ENCODE results near the gene NPHP4.

DNA sequence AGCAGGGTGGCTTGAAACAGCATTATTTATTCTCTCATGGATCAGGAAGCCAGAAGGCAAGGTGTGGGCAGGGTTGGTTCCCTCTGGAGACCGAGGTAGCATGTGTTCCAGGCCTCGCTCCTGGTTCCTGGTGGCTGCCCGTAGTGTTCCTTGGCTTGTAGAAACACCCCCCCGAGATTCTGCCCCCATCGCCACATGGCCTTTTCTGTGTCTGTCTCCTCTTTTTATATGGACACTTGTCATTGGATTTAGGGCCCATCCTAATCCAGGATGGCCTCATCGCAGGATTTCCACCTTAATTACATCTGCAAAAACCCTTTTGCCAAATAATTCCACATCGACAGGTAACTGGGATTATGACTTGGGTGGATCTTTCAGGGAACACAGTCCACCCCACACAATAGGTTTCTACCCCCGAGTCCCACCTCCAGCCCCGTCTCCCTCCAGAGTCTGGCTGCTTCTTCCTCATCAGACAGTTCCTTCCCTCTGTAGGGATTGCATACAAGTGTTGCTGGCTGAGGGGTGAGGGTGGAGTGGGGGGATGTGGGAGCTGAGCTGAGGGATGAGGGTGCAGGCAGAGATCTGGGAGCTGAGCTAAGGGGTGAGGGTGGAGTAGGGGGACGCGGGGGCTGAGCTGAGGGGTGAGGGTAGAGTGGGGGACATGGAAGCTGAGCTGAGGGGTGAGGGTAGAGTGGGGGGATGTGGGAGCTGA, 12.3 kb upstream of the NPHP4 start:
- TF ChIP-seq POLR2A (IDR thresholded peaks at IDR 0.05): no peak
- TF ChIP-seq, protein P1, sequence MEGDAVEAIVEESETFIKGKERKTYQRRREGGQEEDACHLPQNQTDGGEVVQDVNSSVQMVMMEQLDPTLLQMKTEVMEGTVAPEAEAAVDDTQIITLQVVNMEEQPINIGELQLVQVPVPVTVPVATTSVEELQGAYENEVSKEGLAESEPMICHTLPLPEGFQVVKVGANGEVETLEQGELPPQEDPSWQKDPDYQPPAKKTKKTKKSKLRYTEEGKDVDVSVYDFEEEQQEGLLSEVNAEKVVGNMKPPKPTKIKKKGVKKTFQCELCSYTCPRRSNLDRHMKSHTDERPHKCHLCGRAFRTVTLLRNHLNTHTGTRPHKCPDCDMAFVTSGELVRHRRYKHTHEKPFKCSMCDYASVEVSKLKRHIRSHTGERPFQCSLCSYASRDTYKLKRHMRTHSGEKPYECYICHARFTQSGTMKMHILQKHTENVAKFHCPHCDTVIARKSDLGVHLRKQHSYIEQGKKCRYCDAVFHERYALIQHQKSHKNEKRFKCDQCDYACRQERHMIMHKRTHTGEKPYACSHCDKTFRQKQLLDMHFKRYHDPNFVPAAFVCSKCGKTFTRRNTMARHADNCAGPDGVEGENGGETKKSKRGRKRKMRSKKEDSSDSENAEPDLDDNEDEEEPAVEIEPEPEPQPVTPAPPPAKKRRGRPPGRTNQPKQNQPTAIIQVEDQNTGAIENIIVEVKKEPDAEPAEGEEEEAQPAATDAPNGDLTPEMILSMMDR (IDR thresholded peaks at IDR 0.05 in 4 of 5, conservative IDR thresholded peaks at IDR 0.05 in 1 of 5): no peak
